GM08714 (cell line): Measurements from ENCODE around the gene APBB3.

Source experiments
- H3K4me3 ChIP-seq: fragments of 200-500 bp; sonication (Bioruptor generic); 2 replicates; pipeline ENCODE4 v1.5.1; 2014; ENCODE audit warnings: mild to moderate bottlenecking, low read length, inconsistent platforms
- ZNF274 ChIP-seq: IDR thresholded peaks from 2 replicates; pipeline ENCODE4 v1.6.1; 2012; ENCODE audit warnings: mild to moderate bottlenecking, low read depth, low read length

Gene APBB3

GRCh38 chr5:140566665-140567064 lies 2.3 kb upstream of the APBB3 start:
- TF ChIP-seq ZNF274 = no peak
- no peak overlapping the region for H3K4me3 ChIP-seq

- TF ChIP-seq ZNF274 = no peak
- H3K4me3 ChIP-seq = peak overlapping the region; percentile 91
These were observed 1.3 kb upstream of the APBB3 start for GRCh38 chr5:140565780-140566095.

- no peak for TF ChIP-seq ZNF274
- H3K4me3 ChIP-seq = peak overlapping the region; percentile 91
These were observed 804 bp upstream of the APBB3 start for GRCh38 chr5:140565024-140565779.

DNA sequence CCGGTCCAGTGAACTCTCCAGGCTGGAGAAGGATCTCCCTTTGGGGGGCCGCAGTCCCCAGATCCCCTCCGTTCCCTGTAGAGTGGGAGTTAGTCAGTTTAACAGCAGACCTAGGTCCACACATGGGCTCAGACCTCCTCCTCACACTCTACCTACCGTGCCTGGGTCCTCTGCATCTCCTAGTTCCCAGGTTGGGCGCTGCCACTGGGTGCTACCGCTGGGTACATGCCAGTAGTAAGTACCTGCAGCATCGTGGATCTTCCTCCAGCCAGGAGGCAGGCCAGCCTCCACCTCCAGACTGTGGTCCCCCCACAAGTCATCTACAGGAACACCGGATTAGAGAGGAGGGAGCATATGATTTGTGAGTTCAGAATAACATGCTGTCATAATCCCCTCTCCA lies 802 bp downstream of the APBB3 start:
- H3K4me3 ChIP-seq = peak overlapping the region; percentile 91; the same call in 1 of the 2 replicates
- TF ChIP-seq ZNF274 = no peak

DNA sequence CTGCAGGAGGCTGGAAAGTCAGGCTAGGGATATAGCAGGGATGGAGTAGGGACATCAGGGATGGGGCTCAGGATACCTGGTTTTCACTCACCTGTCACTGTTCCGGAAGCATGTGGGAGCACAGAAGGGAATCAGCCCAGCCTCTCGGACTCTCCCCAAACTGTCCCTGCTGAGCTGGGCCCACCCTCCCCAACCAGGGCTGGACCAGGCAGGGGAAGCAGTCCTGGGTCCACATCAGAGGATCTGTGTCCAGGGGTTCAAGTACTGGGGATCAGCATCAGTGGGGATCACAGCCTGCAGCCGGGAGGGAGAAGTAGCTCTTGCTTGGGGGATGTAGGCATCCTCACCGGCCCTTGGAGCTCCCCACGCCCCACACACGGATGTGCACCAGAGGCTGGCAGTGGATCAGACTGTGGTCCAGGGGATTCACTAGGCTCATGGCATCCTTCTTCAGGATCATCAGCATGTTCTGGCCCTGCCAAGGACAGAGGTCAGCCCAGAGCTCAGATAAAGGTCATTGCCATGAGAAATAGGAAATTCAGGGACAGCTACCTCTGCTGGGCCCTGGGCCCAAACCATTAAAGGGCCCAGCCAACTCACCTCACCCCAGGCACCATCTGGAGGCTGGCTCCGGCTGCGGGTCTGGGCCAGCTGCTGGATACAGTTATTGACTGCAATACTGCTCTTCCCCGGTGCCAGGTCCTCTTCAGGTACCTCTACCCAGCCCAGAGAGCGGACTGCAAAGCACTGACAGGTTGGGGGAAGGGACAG lies 2.5 kb downstream of the APBB3 start:
- TF ChIP-seq ZNF274 = no peak
- no peak overlapping the region for H3K4me3 ChIP-seq

DNA sequence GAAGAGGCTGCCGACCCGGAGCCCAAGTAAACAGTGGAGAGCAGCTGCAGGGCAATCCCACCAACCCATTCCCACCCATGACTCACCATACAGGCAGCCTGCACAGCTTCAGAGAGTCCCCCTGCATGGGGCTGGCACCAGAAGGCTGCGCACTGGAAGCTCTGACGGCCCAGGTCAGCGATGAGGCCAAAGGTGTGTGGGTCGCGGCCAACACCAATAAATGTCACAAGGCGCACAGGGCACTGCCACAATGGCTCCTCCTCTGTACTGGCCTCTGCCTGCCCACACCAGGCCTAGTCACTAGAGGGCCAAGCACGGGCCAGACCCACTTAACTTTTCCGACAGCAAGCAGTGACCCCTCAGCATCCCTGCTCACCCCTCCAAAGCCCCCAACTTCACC lies 4.2 kb downstream of the APBB3 start:
- no peak overlapping the region for H3K4me3 ChIP-seq
- no peak for TF ChIP-seq ZNF274

DNA sequence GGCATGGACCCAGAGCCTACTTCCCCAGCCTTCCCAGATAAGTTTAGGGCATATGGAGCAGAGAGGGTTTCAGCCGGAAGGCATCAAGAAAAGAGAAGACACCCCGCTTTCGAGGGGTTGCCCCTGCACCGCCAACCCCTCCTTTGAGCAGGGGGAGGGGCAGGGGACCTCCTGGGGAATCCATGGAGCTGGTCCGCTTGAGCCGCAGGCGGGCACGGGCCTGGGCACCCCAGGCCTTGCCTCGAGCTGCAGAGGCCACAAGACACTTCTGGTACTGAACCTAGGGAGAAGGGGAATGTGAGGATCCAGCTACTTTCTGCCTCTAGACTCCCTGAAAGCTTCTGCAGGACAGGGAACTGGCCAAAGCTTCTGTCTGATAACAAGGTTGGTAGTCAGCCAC lies 5.9 kb downstream of the APBB3 start:
- H3K4me3 ChIP-seq = no peak overlapping the region
- no peak for TF ChIP-seq ZNF274

GRCh38 chr5:140557965-140558364 lies 6.4 kb downstream of the APBB3 start:
- H3K4me3 ChIP-seq = peak overlapping the region; percentile 99; the same call in 1 of the 2 replicates
- TF ChIP-seq ZNF274 = no peak

DNA sequence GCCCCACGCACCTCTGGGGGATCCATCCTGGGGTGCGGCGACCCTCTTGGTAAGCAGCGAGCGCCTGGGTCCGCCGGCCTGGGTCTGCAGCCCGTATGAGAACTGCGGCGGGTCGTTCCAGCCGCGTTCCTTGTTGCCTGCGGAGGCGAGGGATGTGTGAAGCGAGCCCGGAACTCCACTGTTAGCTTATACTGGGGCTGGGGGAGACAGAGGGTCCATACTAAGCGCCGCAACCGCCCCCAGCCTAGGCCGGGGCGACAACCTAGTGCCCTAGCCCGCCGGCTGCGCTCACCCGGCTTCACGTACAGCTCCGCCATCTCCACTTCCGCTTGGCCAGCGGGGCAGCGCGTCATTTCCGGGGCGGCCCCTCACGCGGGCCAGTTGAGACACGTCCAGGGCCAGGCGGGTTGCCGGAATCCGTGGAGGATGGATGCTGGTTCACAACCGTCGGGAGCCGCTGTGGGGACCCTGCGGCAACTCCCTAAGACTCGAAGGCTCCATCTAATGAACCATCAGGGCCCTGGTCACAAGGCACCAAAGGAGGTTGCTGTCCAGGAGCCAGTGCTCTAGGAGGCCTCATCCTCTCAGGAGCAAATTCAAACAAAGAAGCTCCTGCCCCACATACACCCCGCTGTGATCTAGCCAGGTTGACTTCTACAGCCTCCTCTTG lies 7.1 kb downstream of the APBB3 start, which contains the start of gene SRA1:
TSS of gene SRA1 (minus strand) at position 338 of the 670 bp plus-strand sequence. CDS start at position 317, 21 bp downstream.
- peak within 1 kb of the TSS; percentile 99 for H3K4me3 ChIP-seq
- TF ChIP-seq ZNF274 = no peak

GRCh38 chr5:140556438-140556837 lies 8.0 kb downstream of the APBB3 start:
- no peak for TF ChIP-seq ZNF274
- peak overlapping the region; percentile 99 for H3K4me3 ChIP-seq

GRCh38 chr5:140555747-140556312 lies 8.6 kb downstream of the APBB3 start:
- TF ChIP-seq ZNF274 = no peak
- peak overlapping the region; percentile 99 for H3K4me3 ChIP-seq

DNA sequence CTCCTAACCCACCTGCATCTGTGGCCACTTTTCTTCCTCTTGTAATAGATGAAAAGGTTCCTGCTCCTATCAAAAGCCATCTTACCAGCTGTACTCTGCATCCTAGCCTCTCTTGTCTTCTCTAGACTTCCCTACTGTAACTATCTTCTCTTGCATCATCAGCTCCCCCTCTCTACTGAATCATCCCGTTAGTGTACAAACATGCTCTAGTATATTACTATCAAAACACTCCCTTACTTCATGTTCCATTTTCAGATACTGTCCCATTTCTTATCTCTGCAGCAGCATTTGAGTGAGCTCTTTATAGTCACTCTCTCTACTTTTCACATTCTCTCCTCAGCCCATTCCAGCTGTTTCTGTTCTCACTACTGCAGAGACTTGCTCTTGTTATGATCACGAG lies 9.9 kb downstream of the APBB3 start:
- H3K4me3 ChIP-seq = no peak overlapping the region
- no peak for TF ChIP-seq ZNF274

DNA sequence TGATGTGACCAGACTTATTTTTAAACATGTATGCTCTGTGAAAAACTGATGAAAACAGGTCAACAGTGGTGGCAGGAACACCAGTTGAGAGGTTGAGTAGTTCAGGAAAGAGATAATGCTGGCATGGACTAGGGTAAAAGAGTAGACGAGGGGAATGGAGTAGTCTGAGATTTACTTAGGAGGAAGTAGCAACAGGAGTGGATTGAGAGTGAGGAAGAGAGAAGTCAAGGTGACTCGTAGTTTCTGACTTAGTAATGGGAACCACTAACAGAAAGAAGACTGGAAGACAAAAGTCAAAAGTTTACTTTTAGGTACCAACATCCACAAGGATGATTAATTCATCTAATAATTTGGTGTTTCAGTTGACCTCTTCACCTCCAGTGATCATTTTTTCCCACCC lies 10.7 kb downstream of the APBB3 start:
- no peak for TF ChIP-seq ZNF274
- no peak overlapping the region for H3K4me3 ChIP-seq

DNA sequence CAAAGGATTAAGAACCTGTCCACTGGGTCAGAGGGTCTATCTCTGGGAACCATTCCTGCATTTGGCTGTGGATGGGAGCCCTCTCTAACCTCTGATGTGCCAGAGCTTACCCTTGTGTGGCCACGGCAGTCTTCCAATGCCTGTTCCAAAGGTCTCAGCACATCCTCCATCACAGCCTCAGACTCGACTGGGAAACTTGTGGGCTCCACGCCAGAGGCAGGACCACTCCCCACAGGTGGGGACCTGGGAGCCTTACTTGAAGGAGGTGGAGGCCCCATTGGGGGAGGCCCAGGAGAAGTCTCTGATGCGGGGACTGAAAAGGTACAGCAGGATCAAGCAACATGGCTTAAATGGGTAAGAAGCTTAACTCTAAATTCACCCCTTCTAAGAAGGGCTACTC lies 12.5 kb downstream of the APBB3 start:
- no peak for TF ChIP-seq ZNF274

More for the DNA sequence above, 12.5 kb downstream of the APBB3 start:
- H3K4me3 ChIP-seq = no peak overlapping the region
